Measurements from ENCODE around the gene GPR139.

Gene GPR139

DNA sequence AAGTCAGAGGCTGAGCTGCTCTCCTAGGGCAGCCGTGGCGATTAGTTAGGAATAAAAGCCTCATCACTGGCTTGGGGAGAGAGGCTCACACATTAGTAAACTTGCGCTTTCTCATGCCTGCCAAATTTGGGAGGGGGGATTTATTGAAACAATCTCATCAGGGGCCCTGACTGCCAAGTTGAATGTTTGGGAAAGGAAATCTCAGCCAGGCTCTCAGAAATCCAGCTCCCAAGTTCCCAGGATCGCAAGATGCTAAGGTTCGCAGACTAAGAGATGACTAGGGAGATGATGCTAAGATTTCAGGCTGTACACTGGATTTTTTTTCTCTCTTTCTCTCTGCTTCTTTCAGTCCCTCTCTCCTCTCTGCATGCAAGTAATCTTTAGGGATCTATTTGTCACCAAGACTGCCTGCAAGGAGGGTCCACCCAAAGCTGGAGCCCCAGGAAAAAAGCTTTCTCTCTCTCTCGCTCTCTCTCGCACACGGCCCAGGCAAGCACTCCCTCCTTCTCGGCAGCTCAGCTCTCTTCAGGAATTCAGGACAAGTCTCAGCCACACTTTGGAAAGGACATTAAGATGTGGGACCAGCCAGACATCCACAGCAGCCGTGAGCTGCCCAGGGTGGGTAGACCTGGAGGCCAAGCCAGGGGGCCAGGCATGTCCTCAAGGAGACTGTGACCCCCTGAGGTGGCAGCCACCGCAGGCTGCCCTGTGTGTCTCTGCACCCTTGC is 1.4 kb downstream of the GPR139 start:
- Histone ChIP-seq H3K4me3 (replicated peaks; ENCODE audit: insufficient read depth, low read length) (no peak overlapping the region), H3K27me3 (ENCODE audit: insufficient read depth, poor library complexity, severe bottlenecking) (peaks cover 12% of the 10 kb centered on the region), H3K27ac (replicated peaks) (no peak overlapping the region)
- TF ChIP-seq, protein P1, sequence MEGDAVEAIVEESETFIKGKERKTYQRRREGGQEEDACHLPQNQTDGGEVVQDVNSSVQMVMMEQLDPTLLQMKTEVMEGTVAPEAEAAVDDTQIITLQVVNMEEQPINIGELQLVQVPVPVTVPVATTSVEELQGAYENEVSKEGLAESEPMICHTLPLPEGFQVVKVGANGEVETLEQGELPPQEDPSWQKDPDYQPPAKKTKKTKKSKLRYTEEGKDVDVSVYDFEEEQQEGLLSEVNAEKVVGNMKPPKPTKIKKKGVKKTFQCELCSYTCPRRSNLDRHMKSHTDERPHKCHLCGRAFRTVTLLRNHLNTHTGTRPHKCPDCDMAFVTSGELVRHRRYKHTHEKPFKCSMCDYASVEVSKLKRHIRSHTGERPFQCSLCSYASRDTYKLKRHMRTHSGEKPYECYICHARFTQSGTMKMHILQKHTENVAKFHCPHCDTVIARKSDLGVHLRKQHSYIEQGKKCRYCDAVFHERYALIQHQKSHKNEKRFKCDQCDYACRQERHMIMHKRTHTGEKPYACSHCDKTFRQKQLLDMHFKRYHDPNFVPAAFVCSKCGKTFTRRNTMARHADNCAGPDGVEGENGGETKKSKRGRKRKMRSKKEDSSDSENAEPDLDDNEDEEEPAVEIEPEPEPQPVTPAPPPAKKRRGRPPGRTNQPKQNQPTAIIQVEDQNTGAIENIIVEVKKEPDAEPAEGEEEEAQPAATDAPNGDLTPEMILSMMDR (IDR thresholded peaks at IDR 0.05; ENCODE audit: insufficient read depth, low read length) = no peak
- TF ChIP-seq SPI1 (IDR thresholded peaks at IDR 0.05; ENCODE audit: borderline replicate concordance, low read depth) (no peak), GABPA (IDR thresholded peaks at IDR 0.05; ENCODE audit: low read depth) (no peak), POLR2AphosphoS5 (IDR thresholded peaks at IDR 0.05; ENCODE audit: low read depth) (no peak)
- TF ChIP-seq, protein P2, sequence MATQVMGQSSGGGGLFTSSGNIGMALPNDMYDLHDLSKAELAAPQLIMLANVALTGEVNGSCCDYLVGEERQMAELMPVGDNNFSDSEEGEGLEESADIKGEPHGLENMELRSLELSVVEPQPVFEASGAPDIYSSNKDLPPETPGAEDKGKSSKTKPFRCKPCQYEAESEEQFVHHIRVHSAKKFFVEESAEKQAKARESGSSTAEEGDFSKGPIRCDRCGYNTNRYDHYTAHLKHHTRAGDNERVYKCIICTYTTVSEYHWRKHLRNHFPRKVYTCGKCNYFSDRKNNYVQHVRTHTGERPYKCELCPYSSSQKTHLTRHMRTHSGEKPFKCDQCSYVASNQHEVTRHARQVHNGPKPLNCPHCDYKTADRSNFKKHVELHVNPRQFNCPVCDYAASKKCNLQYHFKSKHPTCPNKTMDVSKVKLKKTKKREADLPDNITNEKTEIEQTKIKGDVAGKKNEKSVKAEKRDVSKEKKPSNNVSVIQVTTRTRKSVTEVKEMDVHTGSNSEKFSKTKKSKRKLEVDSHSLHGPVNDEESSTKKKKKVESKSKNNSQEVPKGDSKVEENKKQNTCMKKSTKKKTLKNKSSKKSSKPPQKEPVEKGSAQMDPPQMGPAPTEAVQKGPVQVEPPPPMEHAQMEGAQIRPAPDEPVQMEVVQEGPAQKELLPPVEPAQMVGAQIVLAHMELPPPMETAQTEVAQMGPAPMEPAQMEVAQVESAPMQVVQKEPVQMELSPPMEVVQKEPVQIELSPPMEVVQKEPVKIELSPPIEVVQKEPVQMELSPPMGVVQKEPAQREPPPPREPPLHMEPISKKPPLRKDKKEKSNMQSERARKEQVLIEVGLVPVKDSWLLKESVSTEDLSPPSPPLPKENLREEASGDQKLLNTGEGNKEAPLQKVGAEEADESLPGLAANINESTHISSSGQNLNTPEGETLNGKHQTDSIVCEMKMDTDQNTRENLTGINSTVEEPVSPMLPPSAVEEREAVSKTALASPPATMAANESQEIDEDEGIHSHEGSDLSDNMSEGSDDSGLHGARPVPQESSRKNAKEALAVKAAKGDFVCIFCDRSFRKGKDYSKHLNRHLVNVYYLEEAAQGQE (IDR thresholded peaks at IDR 0.05; ENCODE audit: insufficient replicate concordance, low read depth) = no peak
- no peak for DNase-seq (ENCODE audit: low read depth in 1 of 2, low spot score in 1 of 2)

DNA sequence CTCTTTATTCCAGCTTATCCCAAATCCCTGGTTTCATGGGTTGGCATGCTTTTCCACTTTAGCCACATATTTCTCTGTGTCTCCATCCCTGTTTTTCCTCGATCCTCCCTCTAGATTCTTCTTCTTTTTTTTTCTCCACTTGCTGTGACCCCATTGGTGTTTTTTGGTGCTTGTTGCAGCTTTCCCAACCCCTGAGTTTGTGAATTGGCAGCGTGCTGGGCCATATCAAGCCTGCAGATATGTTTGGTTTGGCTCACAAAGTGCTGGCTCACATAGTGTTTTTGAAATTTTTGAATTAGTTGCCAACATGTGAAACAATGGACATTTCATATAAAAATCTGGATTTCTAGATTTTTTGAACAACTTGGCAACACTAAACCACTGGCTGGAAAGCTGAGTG is 8.8 kb downstream of the GPR139 start:
- Histone ChIP-seq H3K27me3 (ENCODE audit: insufficient read depth, poor library complexity, severe bottlenecking) (no peaks in the 10 kb centered on the region), H3K4me3 (replicated peaks; ENCODE audit: insufficient read depth, low read length) (no peak overlapping the region), H3K27ac (replicated peaks) (no peak overlapping the region)
- TF ChIP-seq, protein P2 (IDR thresholded peaks at IDR 0.05; ENCODE audit: insufficient replicate concordance, low read depth) = no peak
- no peak for TF ChIP-seq POLR2AphosphoS5 (IDR thresholded peaks at IDR 0.05; ENCODE audit: low read depth)
- TF ChIP-seq GABPA (IDR thresholded peaks at IDR 0.05; ENCODE audit: low read depth) = no peak
- no peak for TF ChIP-seq SPI1 (IDR thresholded peaks at IDR 0.05; ENCODE audit: borderline replicate concordance, low read depth)
- TF ChIP-seq, protein P1 (IDR thresholded peaks at IDR 0.05; ENCODE audit: insufficient read depth, low read length) = no peak
- DNase-seq (ENCODE audit: low read depth in 1 of 2, low spot score in 1 of 2) = no peak

DNA sequence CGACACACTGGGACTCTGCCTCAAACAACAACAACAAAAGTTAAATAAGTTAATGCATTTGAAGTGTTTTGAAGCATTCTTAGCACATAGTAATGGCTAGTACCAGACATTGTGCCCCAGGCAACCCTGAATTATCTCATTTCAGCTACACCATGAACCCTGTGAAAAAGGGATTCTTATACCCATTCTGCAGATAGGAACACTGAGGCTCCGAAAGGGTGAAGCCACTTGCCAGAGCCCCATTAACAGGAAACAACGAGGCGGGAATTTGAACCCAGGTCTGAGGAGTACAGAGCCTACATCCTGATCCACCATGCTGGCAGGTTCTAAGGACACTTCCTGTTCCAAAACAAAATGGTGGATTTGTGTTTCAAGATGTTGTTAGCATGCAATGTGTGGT is 9.2 kb downstream of the GPR139 start:
- H3K4me3 ChIP-seq (replicated peaks; ENCODE audit: insufficient read depth, low read length) = no peak overlapping the region
- TF ChIP-seq SPI1 (IDR thresholded peaks at IDR 0.05; ENCODE audit: borderline replicate concordance, low read depth) = no peak
- DNase-seq (ENCODE audit: low read depth in 1 of 2, low spot score in 1 of 2) = no peak

DNA sequence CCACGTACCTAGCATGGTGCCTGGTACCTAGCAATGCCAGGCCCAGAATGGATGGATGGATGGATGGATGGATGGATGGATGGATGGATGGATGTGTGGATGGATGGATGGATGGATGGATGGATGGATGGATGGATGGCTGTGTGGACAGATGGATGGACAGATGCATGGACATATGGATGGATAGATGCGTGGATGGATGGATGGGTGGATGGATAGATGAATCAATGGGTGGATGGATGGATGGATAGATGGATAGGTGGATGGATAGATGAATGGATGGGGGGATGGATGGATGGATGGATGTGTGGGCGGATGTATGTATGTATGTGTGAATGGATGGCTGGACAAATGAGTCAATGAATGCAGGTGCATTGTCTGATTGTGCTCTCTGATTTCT is 12.6 kb downstream of the GPR139 start:
- no peak overlapping the region for H3K4me3 ChIP-seq (replicated peaks; ENCODE audit: insufficient read depth, low read length)
- no peaks in the 10 kb centered on the region for H3K27me3 ChIP-seq (ENCODE audit: insufficient read depth, poor library complexity, severe bottlenecking)
- DNase-seq (ENCODE audit: low read depth in 1 of 2, low spot score in 1 of 2) = no peak
- no peak overlapping the region for H3K27ac ChIP-seq (replicated peaks)
- TF ChIP-seq, protein P2 (IDR thresholded peaks at IDR 0.05; ENCODE audit: insufficient replicate concordance, low read depth) = no peak
- TF ChIP-seq SPI1 (IDR thresholded peaks at IDR 0.05; ENCODE audit: borderline replicate concordance, low read depth) (no peak), POLR2AphosphoS5 (IDR thresholded peaks at IDR 0.05; ENCODE audit: low read depth) (no peak), GABPA (IDR thresholded peaks at IDR 0.05; ENCODE audit: low read depth) (no peak)
- TF ChIP-seq, protein P1 (IDR thresholded peaks at IDR 0.05; ENCODE audit: insufficient read depth, low read length) = no peak

More for the DNA sequence above, 9.2 kb downstream of the GPR139 start:
- Histone ChIP-seq H3K27ac (replicated peaks) (no peak overlapping the region), H3K27me3 (ENCODE audit: insufficient read depth, poor library complexity, severe bottlenecking) (no peaks in the 10 kb centered on the region)
